Skeletal muscle satellite cell (primary cell): ENCODE results near the gene PAK6.

ENCODE experiments used
- H3K27me3 ChIP-seq: 2 replicates; pipeline ENCODE4 v1.7.0; 2013; ENCODE audit warnings: low read length; ENCODE audit not compliant: control insufficient read depth, insufficient read depth
- H3K36me3 ChIP-seq: 2 replicates; pipeline ENCODE4 v1.7.0; 2013; ENCODE audit warnings: mild to moderate bottlenecking, control low read depth, low read length; ENCODE audit not compliant: insufficient read depth
- H3K4me1 ChIP-seq: 2 replicates; pipeline ENCODE4 v1.7.0; 2013; ENCODE audit warnings: low read length; ENCODE audit not compliant: control insufficient read depth, insufficient read depth
- H3K4me2 ChIP-seq: 2 replicates; pipeline ENCODE4 v1.7.0; 2013; ENCODE audit warnings: mild to moderate bottlenecking, low read length
- H3K4me3 ChIP-seq: 2 replicates; pipeline ENCODE4 v1.7.0; 2013; ENCODE audit warnings: low read length
- H3K9ac ChIP-seq: 2 replicates; pipeline ENCODE4 v1.7.0; 2013; ENCODE audit warnings: mild to moderate bottlenecking, low read depth, low read length, moderate library complexity
- H3K9me3 ChIP-seq: replicated peaks from 2 replicates; pipeline ENCODE4 v1.7.0; 2013; ENCODE audit warnings: mild to moderate bottlenecking, control low read depth, low read length

The PAK6 gene

DNA sequence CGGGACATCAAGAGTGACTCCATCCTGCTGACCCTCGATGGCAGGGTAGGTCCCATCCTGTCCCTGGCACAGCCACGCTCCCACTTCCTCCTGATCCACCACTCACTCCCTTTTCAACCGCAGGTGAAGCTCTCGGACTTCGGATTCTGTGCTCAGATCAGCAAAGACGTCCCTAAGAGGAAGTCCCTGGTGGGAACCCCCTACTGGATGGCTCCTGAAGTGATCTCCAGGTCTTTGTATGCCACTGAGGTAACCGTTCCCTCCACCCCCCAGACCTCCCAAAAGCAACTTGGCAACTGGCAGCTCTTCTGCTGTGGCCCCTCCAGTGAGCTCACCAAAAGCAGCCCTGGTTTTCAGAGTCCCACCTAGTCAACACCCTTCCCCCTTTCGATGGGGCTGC lies 34.6 kb downstream of the PAK6 start:
- Histone ChIP-seq H3K9me3 (no peaks in the 10 kb centered on the region), H3K4me1 (no peaks in the 10 kb centered on the region), H3K27me3 (peaks cover 12% of the 10 kb centered on the region), H3K9ac (no peak overlapping the region), H3K36me3 (no peaks in the 10 kb centered on the region), H3K4me2 (no peak overlapping the region), H3K4me3 (no peak overlapping the region)

DNA sequence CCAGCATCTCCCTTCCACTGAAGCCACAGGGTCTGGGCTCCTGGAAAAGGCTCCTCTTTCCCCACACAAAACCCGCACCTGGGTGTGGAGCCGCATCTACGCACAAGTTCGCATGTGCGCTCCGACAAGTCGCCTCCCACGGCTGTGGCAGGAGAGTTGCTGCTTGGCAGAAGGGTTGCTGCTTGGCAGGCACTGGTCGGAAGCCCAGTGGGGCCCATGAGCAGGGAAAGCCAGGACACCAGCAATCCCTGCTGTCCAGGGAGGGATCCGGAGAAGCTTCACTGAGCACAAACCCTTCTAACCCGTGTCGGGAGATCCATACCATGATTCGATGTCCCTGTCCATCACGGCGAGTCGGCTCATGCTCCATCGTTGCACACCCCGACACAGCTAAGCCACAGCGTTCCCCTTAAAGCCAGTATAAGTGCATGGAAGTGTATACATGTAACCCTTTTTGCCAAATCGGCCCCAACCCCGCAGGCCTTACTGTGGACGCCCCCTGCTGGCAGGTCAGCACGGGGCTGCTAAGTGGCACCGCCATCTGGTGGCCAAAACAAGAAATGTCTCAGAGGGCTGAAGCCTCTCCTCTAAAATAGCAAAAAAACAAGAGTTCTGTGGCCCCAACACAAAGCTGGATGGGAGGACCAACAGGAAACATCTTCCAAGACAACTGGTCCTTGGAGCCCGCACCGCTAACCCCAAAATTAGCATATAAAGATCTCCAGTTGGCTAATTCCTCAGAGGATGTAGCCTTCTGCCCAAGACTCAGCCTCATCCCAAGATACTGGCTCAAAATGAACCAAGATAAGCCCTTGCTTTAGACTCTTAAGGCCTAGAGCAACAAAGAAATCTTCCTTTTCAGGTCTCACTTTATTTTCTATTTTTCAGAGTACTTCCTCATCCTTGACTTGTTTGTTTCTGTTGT lies 35.7 kb downstream of the PAK6 start:
- no peak overlapping the region for H3K4me2 ChIP-seq
- H3K27me3 ChIP-seq = peaks cover 21% of the 10 kb centered on the region
- no peak overlapping the region for H3K9ac ChIP-seq
- H3K4me1 ChIP-seq = peaks cover 2% of the 10 kb centered on the region
- no peaks in the 10 kb centered on the region for H3K9me3 ChIP-seq
- no peaks in the 10 kb centered on the region for H3K36me3 ChIP-seq
- H3K4me3 ChIP-seq = no peak overlapping the region

DNA sequence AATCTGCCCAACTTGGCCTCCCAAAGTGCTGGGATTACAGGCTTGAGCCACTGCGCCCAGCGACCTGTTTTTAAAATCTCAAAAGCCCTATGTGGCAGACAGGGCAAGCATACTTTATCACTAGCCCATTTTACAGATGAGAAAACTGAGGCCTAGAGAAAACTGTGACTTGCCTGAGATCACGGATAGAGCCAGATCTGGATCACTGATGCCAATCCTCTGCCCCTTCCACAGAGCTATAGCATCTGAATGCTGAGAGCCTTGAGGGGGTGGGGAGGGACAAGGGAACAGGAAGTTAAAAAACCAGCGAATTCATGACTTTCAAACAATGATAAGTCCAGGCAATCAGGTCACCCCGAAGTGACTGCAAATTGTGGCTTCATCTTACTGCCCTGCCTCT lies 36.7 kb downstream of the PAK6 start:
- no peaks in the 10 kb centered on the region for H3K36me3 ChIP-seq
- peaks cover 27% of the 10 kb centered on the region for H3K27me3 ChIP-seq
- no peak overlapping the region for H3K4me3 ChIP-seq
- H3K9ac ChIP-seq = no peak overlapping the region
- H3K4me2 ChIP-seq = no peak overlapping the region
- H3K4me1 ChIP-seq = peaks cover 3% of the 10 kb centered on the region
- no peaks in the 10 kb centered on the region for H3K9me3 ChIP-seq

DNA sequence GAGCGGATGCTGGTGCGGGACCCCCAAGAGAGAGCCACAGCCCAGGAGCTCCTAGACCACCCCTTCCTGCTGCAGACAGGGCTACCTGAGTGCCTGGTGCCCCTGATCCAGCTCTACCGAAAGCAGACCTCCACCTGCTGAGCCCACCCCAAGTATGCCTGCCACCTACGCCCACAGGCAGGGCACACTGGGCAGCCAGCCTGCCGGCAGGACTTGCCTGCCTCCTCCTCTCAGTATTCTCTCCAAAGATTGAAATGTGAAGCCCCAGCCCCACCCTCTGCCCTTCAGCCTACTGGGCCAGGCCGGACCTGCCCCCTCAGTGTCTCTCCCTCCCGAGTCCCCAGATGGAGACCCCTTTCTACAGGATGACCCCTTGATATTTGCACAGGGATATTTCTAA lies 37.1 kb downstream of the PAK6 start:
- peaks cover 3% of the 10 kb centered on the region for H3K4me1 ChIP-seq
- no peak overlapping the region for H3K4me3 ChIP-seq
- no peak overlapping the region for H3K9ac ChIP-seq
- H3K9me3 ChIP-seq = no peaks in the 10 kb centered on the region
- H3K36me3 ChIP-seq = no peaks in the 10 kb centered on the region
- no peak overlapping the region for H3K4me2 ChIP-seq
- H3K27me3 ChIP-seq = peaks cover 31% of the 10 kb centered on the region

DNA sequence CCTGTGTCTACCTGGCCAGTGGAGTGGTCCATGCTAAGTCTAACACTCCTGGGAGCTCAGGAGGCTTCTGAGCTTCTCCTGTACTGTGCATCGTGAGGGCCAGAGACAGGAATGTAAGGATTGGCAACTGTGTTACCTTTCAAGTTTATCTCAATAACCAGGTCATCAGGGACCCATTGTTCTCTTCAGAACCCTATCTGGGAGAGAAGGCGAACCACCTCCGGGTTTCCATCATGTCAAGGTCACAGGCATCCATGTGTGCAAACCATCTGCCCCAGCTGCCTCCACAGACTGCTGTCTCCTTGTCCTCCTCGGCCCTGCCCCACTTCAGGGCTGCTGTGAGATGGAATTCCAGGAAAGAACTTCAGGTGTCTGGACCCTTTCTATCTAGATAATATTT lies 38.1 kb downstream of the PAK6 start:
- Histone ChIP-seq H3K4me3 (no peak overlapping the region), H3K9me3 (no peaks in the 10 kb centered on the region), H3K4me2 (no peak overlapping the region), H3K36me3 (no peaks in the 10 kb centered on the region), H3K27me3 (peaks cover 41% of the 10 kb centered on the region), H3K4me1 (peaks cover 10% of the 10 kb centered on the region), H3K9ac (no peak overlapping the region)

DNA sequence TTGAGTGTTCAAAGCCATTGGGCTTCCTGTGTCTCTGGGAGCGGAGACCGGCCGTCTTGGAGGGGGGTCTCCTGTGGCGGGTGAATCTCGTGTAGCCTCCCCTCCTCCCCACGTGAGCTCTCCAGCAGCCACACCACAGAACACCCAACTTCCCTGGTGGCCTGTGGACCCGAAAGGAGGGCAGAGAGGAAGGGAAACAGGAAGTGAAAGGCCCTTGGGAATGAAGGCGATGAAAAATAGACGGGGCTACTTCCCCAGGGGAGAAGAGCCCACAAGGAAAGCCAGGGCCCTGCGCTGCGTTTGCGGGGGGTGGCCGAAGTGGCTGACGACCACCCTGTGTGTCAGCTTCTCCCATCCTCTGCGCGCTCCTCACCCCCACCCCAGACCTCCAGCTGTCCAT lies 38.6 kb downstream of the PAK6 start:
- H3K4me1 ChIP-seq = peaks cover 15% of the 10 kb centered on the region
- no peak overlapping the region for H3K4me3 ChIP-seq
- no peaks in the 10 kb centered on the region for H3K36me3 ChIP-seq
- H3K9ac ChIP-seq = no peak overlapping the region
- H3K9me3 ChIP-seq = no peaks in the 10 kb centered on the region
- H3K4me2 ChIP-seq = no peak overlapping the region
- peaks cover 46% of the 10 kb centered on the region for H3K27me3 ChIP-seq

DNA sequence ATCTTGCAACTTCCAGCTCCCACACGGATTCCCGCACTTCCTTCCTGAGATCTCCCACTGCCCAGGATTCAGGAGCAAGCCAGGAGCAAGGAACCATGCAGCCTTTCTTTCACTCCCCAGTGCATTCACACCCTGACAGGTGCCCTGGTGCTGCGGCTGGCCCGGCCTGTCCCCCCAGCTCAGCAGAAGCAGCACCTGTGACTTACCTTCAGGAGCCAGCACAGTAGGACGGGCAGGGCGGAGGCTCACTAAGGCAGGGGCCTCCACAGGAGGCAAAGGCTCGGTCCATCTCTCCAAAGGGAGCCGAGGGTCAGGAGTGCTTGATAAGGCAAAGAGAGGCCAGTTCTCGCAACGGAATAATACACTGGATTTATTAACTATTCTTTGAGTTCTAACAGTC lies 39.2 kb downstream of the PAK6 start:
- Histone ChIP-seq H3K9me3 (no peaks in the 10 kb centered on the region), H3K4me3 (no peak overlapping the region), H3K4me2 (no peak overlapping the region), H3K9ac (no peak overlapping the region), H3K27me3 (peaks cover 52% of the 10 kb centered on the region), H3K36me3 (no peaks in the 10 kb centered on the region), H3K4me1 (peaks cover 21% of the 10 kb centered on the region)

DNA sequence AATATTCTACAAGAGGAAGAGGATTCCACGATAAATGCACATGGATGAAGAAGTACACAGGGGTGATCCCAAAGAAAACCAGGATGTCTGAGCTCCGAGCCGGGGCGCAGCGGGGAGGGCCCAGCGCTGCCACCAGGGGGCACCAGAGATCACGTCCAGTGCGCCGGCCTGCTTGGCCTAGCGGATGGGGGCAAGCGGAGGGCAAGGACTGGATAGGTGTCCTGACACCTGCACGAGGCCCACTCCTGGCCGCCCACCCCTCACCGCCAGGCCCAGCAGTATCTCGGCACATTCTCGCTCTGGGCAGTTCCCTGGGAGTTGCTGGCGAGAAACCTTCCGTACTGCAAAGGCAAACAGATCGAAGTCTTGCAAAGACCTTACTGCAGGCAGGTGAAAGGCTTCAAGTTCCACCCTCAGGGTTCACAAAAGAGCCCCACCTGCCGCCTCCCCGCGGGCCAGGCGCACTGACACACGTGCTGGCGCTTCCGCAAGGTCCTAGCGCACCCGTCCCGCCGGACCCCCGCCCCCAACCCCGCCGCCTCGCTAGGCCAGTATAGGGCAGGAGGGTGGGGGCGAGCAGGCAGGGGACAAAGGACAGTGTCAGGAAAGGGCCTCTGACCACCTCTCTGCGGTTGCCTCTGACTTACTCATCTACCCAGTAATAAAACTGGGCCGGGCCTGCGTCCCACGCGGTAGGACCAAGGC lies 40.7 kb downstream of the PAK6 start:
- no peak overlapping the region for H3K4me3 ChIP-seq
- H3K9me3 ChIP-seq = no peaks in the 10 kb centered on the region
- peaks cover 22% of the 10 kb centered on the region for H3K4me1 ChIP-seq
- peak overlapping the region; percentile 27 for H3K4me2 ChIP-seq
- H3K36me3 ChIP-seq = no peaks in the 10 kb centered on the region
- no peak overlapping the region for H3K9ac ChIP-seq
- H3K27me3 ChIP-seq = peaks cover 65% of the 10 kb centered on the region

DNA sequence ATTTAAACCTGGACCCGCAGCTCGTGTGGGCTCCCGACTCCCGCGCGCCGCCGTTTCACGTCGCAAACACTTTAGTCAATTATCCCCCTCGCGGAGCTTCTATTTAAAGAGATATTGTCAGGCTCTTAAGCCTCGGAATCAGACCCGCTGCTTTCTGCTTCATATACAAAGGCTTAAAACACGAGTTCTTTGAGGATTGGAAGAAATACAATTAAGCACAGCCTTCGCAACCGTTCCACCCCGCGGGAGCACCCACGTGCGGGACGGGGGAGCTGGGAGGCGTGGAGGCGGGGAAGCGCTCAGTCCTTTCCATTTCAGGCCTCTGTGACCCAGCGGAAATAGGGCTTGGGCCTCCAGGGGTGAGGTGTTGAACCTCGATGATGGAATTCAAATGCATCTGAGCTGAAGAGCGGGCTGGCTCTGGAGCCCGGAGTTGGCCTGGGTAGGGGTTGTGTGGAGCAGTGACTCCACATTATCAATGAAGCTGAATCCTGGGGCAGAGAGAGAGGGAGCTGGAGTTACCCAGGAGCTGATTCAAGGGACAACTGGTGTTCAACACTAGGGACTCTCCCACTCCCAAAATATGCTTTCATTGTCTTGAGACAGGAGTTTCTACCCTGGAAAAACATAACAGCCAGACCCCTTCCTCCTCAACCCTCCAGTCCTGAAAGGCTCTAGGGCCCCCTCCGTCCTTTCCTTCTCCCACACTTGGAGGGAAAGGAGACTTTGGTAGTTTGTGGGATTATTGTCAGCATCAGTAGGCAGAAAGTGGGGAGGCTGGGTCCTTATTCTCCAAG lies 41.6 kb downstream of the PAK6 start:
- no peak overlapping the region for H3K9ac ChIP-seq
- H3K4me2 ChIP-seq = no peak overlapping the region
- H3K36me3 ChIP-seq = no peaks in the 10 kb centered on the region
- peaks cover 69% of the 10 kb centered on the region for H3K27me3 ChIP-seq
- peaks cover 22% of the 10 kb centered on the region for H3K4me1 ChIP-seq
- no peak overlapping the region for H3K4me3 ChIP-seq
- no peaks in the 10 kb centered on the region for H3K9me3 ChIP-seq

DNA sequence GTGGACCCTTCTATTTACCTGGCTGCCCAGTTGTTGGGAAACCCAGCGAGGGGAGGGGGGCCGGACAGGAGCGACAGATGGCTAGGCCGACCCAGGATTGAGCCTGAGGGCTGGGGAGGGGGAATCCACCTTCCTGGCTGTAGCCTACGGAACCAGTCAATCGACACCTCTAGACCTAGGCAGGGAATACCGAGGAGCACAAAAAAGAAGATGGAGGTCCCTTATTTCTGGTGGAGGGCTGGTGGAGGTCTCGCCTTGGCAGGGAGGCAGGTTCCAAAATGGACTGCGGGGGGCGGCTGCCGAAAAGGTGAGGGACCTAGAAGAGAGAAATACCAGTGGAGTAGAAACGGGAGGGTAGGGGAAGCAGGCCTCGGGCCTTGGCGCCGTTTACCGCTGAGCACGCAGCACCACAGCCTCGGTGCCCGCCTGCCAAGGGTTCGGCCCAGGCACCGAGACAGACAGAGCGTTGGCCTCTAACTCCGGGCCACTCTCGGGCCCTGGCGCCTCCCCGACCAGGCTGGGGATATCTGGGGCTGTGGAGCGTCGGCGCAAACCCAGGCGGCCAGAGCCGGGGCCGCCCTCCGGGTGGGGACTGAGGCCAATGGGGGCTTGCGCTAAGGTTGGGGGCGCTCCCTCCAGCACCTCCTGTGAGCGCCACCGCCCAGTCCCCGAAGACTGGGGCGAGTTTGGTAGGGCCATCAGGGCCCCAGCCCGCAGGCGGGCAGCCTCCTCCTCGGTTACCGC lies 42.4 kb downstream of the PAK6 start:
- Histone ChIP-seq H3K36me3 (no peaks in the 10 kb centered on the region), H3K4me2 (peak overlapping the region; percentile 86), H3K9ac (no peak overlapping the region), H3K4me1 (peaks cover 22% of the 10 kb centered on the region), H3K27me3 (peaks cover 77% of the 10 kb centered on the region), H3K4me3 (peak overlapping the region; percentile 54), H3K9me3 (no peaks in the 10 kb centered on the region)

DNA sequence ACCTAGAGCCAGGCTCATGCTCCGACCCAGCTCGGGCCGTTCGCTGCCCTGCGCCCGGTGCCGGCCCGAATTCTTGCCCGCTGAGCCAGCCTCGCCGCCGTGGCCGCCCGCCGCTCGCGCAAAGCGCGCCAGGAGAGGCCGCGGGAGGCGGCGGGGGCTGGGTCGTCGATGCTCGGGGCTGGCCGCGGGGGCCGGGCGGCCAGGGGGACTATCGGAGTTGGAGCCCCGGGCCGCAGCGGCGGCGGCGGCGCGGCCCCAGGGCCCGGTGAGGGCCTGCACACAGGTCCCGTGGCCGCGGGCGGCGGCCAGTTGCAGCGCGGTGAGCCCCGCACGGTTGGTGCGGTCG lies 42.9 kb downstream of the PAK6 start:
- H3K9me3 ChIP-seq = no peaks in the 10 kb centered on the region
- H3K4me2 ChIP-seq = peak overlapping the region; percentile 86
- H3K9ac ChIP-seq = no peak overlapping the region
- H3K27me3 ChIP-seq = peaks cover 80% of the 10 kb centered on the region
- peak overlapping the region; percentile 54 for H3K4me3 ChIP-seq
- H3K4me1 ChIP-seq = peaks cover 22% of the 10 kb centered on the region
- H3K36me3 ChIP-seq = no peaks in the 10 kb centered on the region
